Measurements from ENCODE around the gene SPSB2. TPM values are rescaled to one million over a fixed set of nuclear protein-coding genes. Genes with fewer than 3 reads are reported as not detected.
"Not testable (repeated sequence)": the region's sequence is repeated elsewhere in the genome, so short reads cannot be mapped to it uniquely, and the experiment has no call there.

SPSB2 gene
- total RNA-seq, 1 experiment from 2014 or later = 8.1 TPM

GRCh38 chr12:6890789-6891645 is 17.9 kb upstream of the SPSB2 start:
- Histone ChIP-seq H3K9me3 (ENCODE audit: low read depth, low read length, poor library complexity, severe bottlenecking) (no peaks in the 10 kb centered on the region), H3K27ac (ENCODE audit: low read depth, low read length, poor library complexity, severe bottlenecking) (peak overlapping the region; percentile 97), H3K27me3 (replicated peaks; ENCODE audit: insufficient read depth, low read depth, low read length, poor library complexity) (no peaks in the 10 kb centered on the region), H3K36me3 (ENCODE audit: insufficient read depth, low read length, poor library complexity, severe bottlenecking) (no peaks in the 10 kb centered on the region), H3K4me3 (ENCODE audit: low read depth, low read length, poor library complexity, severe bottlenecking) (peak overlapping the region; percentile 46), H3K4me1 (ENCODE audit: insufficient read depth, low read length, poor library complexity, severe bottlenecking) (peaks cover 7% of the 10 kb centered on the region)
- peak; percentile 98 for DNase-seq (ENCODE audit: low spot score)
- TF ChIP-seq CTCF (conservative IDR thresholded peaks at IDR 0.05; ENCODE audit: low read depth, low read length) = peak; percentile 77
- no peak for TF ChIP-seq EZH2 (IDR thresholded peaks at IDR 0.05; ENCODE audit: borderline replicate concordance, low read depth, low read length, poor library complexity, severe bottlenecking)
- intact Hi-C loops (cut with micrococcal nuclease; ENCODE audit: unreplicated experiment) = loop anchor here (2.0 kb wide), 1 partner anchor 18 kb away; the partner anchor contains the start of gene SPSB2
- no TSS peak for BruUV-seq (replicated peaks)
- ChIA-PET POLR2A (ENCODE audit: low non-redundant PET) (interaction anchor here (0.6 kb wide), 5 partner anchors 22 to 627 kb away, joined by 3 to 6 read pairs (median 3); no protein-coding TSS in a partner anchor), CTCF (interaction anchor here (0.6 to 1.4 kb wide), 8 partner anchors 12 to 74 kb away, joined by 3 to 6 read pairs (median 4); partner anchors contain the start of genes SPSB2 and USP5)

- H3K36me3 ChIP-seq (ENCODE audit: insufficient read depth, low read length, poor library complexity, severe bottlenecking); POLR2A ChIA-PET (ENCODE audit: low non-redundant PET); H3K27me3 ChIP-seq (replicated peaks; ENCODE audit: insufficient read depth, low read depth, low read length, poor library complexity); DNase-seq (ENCODE audit: low spot score); H3K4me1 ChIP-seq (ENCODE audit: insufficient read depth, low read length, poor library complexity, severe bottlenecking); H3K9me3 ChIP-seq (ENCODE audit: low read depth, low read length, poor library complexity, severe bottlenecking); CTCF ChIA-PET; BruUV-seq (replicated peaks); H3K4me3 ChIP-seq (ENCODE audit: low read depth, low read length, poor library complexity, severe bottlenecking): not testable (repeated sequence)
- intact Hi-C loops (cut with micrococcal nuclease; ENCODE audit: unreplicated experiment) = loop anchor here (2.0 kb wide), 1 partner anchor 17 kb away; the partner anchor contains the start of gene SPSB2
- H3K27ac ChIP-seq (ENCODE audit: low read depth, low read length, poor library complexity, severe bottlenecking) = peak overlapping the region; percentile 97
Observed at GRCh38 chr12:6889775-6890573, 16.9 kb upstream of the SPSB2 start.

- H3K9me3 ChIP-seq (ENCODE audit: low read depth, low read length, poor library complexity, severe bottlenecking); DNase-seq (ENCODE audit: low spot score); H3K4me3 ChIP-seq (ENCODE audit: low read depth, low read length, poor library complexity, severe bottlenecking); H3K36me3 ChIP-seq (ENCODE audit: insufficient read depth, low read length, poor library complexity, severe bottlenecking); intact Hi-C loops (cut with micrococcal nuclease; ENCODE audit: unreplicated experiment); POLR2A ChIA-PET (ENCODE audit: low non-redundant PET); H3K27ac ChIP-seq (ENCODE audit: low read depth, low read length, poor library complexity, severe bottlenecking); H3K27me3 ChIP-seq (replicated peaks; ENCODE audit: insufficient read depth, low read depth, low read length, poor library complexity); CTCF ChIA-PET; BruUV-seq (replicated peaks); H3K4me1 ChIP-seq (ENCODE audit: insufficient read depth, low read length, poor library complexity, severe bottlenecking): not testable (repeated sequence)
Observed at GRCh38 chr12:6888794-6889193, 15.7 kb upstream of the SPSB2 start.

- intact Hi-C loops (cut with micrococcal nuclease; ENCODE audit: unreplicated experiment) = no loop called here
- peak; percentile 38 for DNase-seq (ENCODE audit: low spot score)
- Histone ChIP-seq H3K27ac (ENCODE audit: low read depth, low read length, poor library complexity, severe bottlenecking) (no peak overlapping the region), H3K27me3 (replicated peaks; ENCODE audit: insufficient read depth, low read depth, low read length, poor library complexity) (no peaks in the 10 kb centered on the region), H3K9me3 (ENCODE audit: low read depth, low read length, poor library complexity, severe bottlenecking) (no peaks in the 10 kb centered on the region), H3K36me3 (ENCODE audit: insufficient read depth, low read length, poor library complexity, severe bottlenecking) (no peaks in the 10 kb centered on the region), H3K4me1 (ENCODE audit: insufficient read depth, low read length, poor library complexity, severe bottlenecking) (peaks cover 7% of the 10 kb centered on the region), H3K4me3 (ENCODE audit: low read depth, low read length, poor library complexity, severe bottlenecking) (no peak overlapping the region)
- TF ChIP-seq EZH2 (IDR thresholded peaks at IDR 0.05; ENCODE audit: borderline replicate concordance, low read depth, low read length, poor library complexity, severe bottlenecking) = no peak
- no peak for TF ChIP-seq CTCF (conservative IDR thresholded peaks at IDR 0.05; ENCODE audit: low read depth, low read length)
- no TSS peak for BruUV-seq (replicated peaks)
- POLR2A ChIA-PET (ENCODE audit: low non-redundant PET) = no interaction called here
- CTCF ChIA-PET = no interaction called here
Observed at GRCh38 chr12:6888360-6888759, 15.3 kb upstream of the SPSB2 start.
